ENCODE measurements around the gene MEIS1.

MEIS1 gene

DNA sequence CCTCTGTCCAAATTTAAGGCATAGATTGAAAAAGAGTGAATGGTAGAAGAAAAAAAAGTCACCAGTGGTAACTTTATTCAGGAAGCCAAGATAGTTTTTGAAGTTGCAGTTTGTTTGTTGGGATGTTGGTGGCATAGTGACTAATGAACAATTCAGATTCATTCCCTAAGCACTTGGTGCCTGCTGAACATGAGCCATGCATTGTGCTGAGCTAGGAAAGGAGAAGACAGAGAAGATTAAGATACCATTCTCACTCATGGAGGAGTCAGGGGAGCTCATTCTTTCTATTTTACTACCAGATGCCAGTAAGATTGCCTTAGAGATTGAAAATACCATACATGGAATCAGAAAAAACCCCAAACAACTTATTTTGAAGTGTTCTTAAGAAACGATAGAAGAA lies 25.1 kb downstream of the MEIS1 start:
- H3K36me3 Mint-ChIP-seq (ENCODE audit: low read depth) = peaks cover 87% of the 10 kb centered on the region
- no peaks in the 10 kb centered on the region for H3K9me3 Mint-ChIP-seq
- H3K27ac Mint-ChIP-seq = peak overlapping the region in 2 of 3 experiments; percentile 26 to 58
- TF ChIP-seq, protein P1, sequence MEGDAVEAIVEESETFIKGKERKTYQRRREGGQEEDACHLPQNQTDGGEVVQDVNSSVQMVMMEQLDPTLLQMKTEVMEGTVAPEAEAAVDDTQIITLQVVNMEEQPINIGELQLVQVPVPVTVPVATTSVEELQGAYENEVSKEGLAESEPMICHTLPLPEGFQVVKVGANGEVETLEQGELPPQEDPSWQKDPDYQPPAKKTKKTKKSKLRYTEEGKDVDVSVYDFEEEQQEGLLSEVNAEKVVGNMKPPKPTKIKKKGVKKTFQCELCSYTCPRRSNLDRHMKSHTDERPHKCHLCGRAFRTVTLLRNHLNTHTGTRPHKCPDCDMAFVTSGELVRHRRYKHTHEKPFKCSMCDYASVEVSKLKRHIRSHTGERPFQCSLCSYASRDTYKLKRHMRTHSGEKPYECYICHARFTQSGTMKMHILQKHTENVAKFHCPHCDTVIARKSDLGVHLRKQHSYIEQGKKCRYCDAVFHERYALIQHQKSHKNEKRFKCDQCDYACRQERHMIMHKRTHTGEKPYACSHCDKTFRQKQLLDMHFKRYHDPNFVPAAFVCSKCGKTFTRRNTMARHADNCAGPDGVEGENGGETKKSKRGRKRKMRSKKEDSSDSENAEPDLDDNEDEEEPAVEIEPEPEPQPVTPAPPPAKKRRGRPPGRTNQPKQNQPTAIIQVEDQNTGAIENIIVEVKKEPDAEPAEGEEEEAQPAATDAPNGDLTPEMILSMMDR (IDR thresholded peaks at IDR 0.05; ENCODE audit: unreplicated experiment in 3 of 3) = no peak
- no peaks in the 10 kb centered on the region for H3K27me3 Mint-ChIP-seq (ENCODE audit: low read depth)
- peaks cover 65% of the 10 kb centered on the region for H3K4me1 Mint-ChIP-seq
- peak overlapping the region in 1 of 3 experiments; percentile 11 for H3K4me3 Mint-ChIP-seq

DNA sequence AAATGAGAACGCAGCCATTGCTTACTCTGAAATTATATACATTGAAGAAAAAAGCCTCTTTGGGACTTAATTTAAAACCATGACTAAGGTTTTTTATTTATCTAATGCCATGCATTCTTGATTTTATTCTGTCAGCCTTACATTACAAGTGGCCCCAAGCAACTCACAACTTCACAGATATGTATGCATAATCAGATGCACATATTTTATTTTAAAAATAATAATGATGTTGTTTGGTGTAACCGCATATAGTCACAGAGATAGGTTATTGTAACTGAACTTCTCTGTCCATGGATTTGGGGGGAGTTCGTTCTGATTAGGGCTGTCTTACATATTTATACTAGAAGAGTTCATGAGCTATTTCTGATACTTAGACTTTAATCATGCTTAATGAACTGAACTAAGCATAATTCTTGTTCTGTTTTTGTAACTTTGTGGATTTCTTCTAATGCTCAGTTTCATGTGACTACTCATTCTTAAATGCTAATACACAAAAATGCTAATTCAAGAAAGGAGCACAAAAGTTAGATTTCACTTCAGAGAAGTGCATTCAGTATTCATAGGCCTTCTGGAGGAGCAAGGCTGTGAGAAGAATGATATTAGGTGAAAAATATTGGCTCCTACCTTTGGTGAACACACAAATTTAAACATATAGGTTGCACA lies 26.2 kb downstream of the MEIS1 start:
- H3K4me1 Mint-ChIP-seq = peaks cover 72% of the 10 kb centered on the region
- TF ChIP-seq, protein P1 (IDR thresholded peaks at IDR 0.05; ENCODE audit: unreplicated experiment in 3 of 3) = no peak
- H3K4me3 Mint-ChIP-seq = peak overlapping the region in 1 of 3 experiments; percentile 0
- peak overlapping the region in 2 of 3 experiments; percentile 63 to 79 for H3K27ac Mint-ChIP-seq
- peaks cover 87% of the 10 kb centered on the region for H3K36me3 Mint-ChIP-seq (ENCODE audit: low read depth)
- no peaks in the 10 kb centered on the region for H3K27me3 Mint-ChIP-seq (ENCODE audit: low read depth)
- H3K9me3 Mint-ChIP-seq = no peaks in the 10 kb centered on the region

DNA sequence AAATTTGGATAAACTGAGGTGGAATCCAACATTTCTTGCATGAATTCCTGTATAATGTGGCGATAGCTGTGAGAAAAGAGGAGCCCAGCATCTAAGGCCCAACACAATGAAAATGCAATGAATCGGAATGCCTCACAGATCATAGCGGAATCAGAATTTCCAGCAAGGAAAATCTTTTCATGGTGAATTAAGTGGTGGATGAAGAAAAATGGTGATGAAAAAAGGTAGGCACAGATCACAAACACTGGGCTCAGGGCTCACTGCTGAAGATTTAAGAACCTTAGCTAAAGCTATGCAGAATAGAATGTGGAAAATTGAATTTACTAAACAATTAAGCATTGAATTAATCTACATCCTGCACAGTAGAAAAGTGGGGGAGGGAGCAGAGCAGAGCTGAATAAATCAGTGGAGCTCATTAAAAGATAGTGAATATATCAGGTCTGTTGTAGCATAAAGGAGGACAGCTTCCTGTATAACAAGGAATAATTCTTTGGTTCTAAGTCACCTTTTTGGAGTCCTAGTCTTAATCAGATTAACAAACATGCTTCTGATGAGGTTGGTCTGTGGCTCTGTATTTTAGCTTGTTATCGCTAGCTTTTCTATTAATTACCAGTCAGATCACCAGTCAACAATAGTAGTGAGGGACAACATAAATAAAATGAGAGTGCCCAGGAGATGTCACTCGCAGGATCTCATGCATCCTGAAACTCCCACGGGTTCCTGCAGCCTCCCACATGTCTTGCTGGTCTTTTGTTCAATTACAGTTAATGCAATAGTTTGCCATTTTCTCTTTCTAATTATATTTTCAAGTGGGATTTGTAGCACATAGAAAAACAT lies 27.0 kb downstream of the MEIS1 start:
- TF ChIP-seq, protein P1 (IDR thresholded peaks at IDR 0.05; ENCODE audit: unreplicated experiment in 3 of 3) = no peak
- Mint-ChIP-seq H3K4me3 (peak overlapping the region; percentile 33 to 53 (median 44)), H3K27ac (peak overlapping the region; percentile 58 to 79 (median 63)), H3K4me1 (peaks cover 74% of the 10 kb centered on the region), H3K9me3 (no peaks in the 10 kb centered on the region), H3K27me3 (ENCODE audit: low read depth) (no peaks in the 10 kb centered on the region), H3K36me3 (ENCODE audit: low read depth) (peaks cover 87% of the 10 kb centered on the region)

DNA sequence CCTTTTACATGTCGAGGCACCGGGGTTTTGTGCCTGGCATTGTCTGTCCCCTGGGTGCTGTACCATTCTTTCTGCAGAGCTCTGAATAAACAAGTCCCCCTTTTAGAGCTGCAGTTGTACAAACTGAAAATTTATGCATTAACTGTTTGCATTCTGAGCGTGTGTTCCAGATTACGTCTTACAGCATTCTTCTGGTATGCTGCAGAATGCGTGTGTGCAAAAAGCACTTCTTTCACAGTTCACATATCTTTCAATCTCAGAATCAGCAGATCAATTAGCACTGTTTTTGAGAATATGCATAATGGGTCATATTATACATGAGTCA lies 27.5 kb downstream of the MEIS1 start:
- Mint-ChIP-seq H3K4me1 (peaks cover 78% of the 10 kb centered on the region), H3K9me3 (no peaks in the 10 kb centered on the region), H3K36me3 (ENCODE audit: low read depth) (peaks cover 88% of the 10 kb centered on the region), H3K4me3 (peak overlapping the region in 1 of 3 experiments; percentile 41), H3K27ac (peak overlapping the region; percentile 18 to 79 (median 63)), H3K27me3 (ENCODE audit: low read depth) (no peaks in the 10 kb centered on the region)
- TF ChIP-seq, protein P1 (IDR thresholded peaks at IDR 0.05; ENCODE audit: unreplicated experiment in 3 of 3) = no peak

DNA sequence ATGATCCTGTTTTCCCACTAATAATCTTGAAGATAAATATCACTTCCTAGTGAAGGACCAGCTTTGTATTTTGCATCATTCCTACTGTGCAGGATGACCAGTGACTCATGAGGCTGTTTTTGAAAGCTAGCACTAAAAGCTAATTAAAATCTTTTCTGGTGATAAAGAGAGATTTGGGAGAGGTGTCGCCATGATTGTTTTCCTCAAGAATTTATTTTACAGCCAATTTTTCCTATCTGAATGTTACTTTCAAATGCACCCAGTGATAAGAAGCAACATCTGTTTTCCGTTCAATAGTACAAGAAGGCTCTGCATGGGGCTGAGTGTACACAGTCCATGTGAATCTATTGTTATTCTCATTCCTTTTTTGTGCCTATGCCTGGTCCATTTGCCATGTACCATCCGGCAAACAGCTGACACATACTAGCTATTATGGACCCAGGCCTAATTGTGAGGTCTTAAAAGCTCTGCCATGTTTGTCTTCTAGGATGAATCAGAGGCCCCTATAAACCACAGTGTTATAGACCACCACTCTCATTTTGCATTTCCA lies 28.4 kb downstream of the MEIS1 start:
- peak overlapping the region in 1 of 3 experiments; percentile 35 for H3K4me3 Mint-ChIP-seq
- H3K27ac Mint-ChIP-seq = peak overlapping the region; percentile 33 to 79 (median 63)
- no peaks in the 10 kb centered on the region for H3K9me3 Mint-ChIP-seq
- H3K36me3 Mint-ChIP-seq (ENCODE audit: low read depth) = peaks cover 87% of the 10 kb centered on the region
- TF ChIP-seq, protein P1 (IDR thresholded peaks at IDR 0.05; ENCODE audit: unreplicated experiment in 3 of 3) = no peak
- peaks cover 86% of the 10 kb centered on the region for H3K4me1 Mint-ChIP-seq
- no peaks in the 10 kb centered on the region for H3K27me3 Mint-ChIP-seq (ENCODE audit: low read depth)
